Upper lobe of left lung (tissue), 4 donors: ENCODE results near the gene ADGRL3.

Experiments used
- EP300 ChIP-seq, 4 donors: sonication (generic); formaldehyde crosslinking; IDR thresholded peaks; one replicate each; pipeline ENCODE4 v1.5.1; 2017; ENCODE audit warnings: antibody characterized with exemption in 4 of 4, control low read depth in 2 of 4
- POLR2A ChIP-seq, 4 donors: fragments of 450-650 bp; IDR thresholded peaks; one replicate each; pipeline ENCODE4 v1.5.1; 2016 to 2017; ENCODE audit warnings: antibody characterized with exemption in 4 of 4, mild to moderate bottlenecking in 2 of 4
- TF ChIP-seq, protein P1 (sequence below), 6 experiments: fragments of 450-650 bp in 4 of 6; fragments of 200-600 bp in 2 of 6; sonication (generic) in 2 of 6; IDR thresholded peaks; one replicate each; pipeline ENCODE4 v1.5.1; 2016 to 2019; ENCODE audit warnings: antibody characterized with exemption in 6 of 6

DNA sequence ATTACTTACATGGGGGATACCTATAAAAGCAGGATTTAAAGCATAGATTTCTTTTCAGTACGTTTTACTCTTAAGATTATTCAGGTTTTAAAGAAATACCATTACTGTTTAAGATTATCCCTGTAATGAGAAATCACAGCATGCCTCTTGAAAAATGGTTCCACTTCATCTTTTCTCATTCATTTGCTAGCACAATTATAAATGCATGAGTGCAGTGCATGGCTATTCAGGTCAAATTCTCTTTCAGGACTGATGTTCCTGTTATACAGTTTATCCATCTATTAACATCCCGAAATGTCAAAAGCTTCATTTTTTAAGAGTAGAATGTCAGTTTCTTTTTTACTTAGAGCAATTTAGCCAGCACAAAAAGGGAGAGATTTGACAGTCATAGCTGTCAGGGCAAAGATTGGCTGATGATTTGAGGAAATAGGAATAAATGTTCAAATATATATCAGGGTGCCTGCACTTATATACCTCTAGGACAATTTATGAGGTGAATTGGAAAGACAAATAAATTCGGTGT is 135.2 kb downstream of the ADGRL3 start:
- TF ChIP-seq, protein P1, sequence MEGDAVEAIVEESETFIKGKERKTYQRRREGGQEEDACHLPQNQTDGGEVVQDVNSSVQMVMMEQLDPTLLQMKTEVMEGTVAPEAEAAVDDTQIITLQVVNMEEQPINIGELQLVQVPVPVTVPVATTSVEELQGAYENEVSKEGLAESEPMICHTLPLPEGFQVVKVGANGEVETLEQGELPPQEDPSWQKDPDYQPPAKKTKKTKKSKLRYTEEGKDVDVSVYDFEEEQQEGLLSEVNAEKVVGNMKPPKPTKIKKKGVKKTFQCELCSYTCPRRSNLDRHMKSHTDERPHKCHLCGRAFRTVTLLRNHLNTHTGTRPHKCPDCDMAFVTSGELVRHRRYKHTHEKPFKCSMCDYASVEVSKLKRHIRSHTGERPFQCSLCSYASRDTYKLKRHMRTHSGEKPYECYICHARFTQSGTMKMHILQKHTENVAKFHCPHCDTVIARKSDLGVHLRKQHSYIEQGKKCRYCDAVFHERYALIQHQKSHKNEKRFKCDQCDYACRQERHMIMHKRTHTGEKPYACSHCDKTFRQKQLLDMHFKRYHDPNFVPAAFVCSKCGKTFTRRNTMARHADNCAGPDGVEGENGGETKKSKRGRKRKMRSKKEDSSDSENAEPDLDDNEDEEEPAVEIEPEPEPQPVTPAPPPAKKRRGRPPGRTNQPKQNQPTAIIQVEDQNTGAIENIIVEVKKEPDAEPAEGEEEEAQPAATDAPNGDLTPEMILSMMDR (IDR thresholded peaks at IDR 0.05), result no peak
- TF ChIP-seq EP300 (IDR thresholded peaks at IDR 0.05), result no peak
- no peak for TF ChIP-seq POLR2A (IDR thresholded peaks at IDR 0.05)
